GM21723 (cell line): ENCODE measurements around the gene GALNT1.
"Not testable (repeated sequence)": the region's sequence is repeated elsewhere in the genome, so short reads cannot be mapped to it uniquely, and the experiment has no call there.

Experiments used
- ATAC-seq: cut with Tn5 transposase; IDR thresholded peaks from one replicate; pipeline ENCODE4 v1.9.1; 2021; ENCODE audit warnings: mild to moderate bottlenecking, moderate library complexity; ENCODE audit not compliant: unreplicated experiment

GALNT1 gene

DNA sequence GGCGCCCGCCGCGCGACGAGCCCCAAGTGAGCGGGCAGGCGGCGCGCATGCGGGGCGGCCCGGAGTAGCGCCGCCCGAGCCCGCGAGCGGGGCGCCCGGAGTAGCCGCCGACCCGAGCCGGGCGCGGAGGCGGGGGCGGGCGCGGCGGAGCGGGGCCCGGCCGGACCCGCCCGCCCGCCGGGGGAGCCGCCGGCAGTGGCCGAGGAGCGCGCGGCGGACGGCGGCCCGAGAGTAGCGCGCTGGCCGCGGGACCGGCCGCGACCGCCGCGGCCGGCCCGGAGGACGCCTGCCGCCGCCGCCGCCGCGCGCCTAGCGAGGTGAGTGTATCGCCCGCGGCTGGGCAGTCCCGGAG is at the start of gene GALNT1:
GALNT1 (plus strand) TSS at position 195 of the 352 bp plus-strand sequence. CDS start 72,923 bp downstream, outside the sequence.
- ATAC-seq = no peak

DNA sequence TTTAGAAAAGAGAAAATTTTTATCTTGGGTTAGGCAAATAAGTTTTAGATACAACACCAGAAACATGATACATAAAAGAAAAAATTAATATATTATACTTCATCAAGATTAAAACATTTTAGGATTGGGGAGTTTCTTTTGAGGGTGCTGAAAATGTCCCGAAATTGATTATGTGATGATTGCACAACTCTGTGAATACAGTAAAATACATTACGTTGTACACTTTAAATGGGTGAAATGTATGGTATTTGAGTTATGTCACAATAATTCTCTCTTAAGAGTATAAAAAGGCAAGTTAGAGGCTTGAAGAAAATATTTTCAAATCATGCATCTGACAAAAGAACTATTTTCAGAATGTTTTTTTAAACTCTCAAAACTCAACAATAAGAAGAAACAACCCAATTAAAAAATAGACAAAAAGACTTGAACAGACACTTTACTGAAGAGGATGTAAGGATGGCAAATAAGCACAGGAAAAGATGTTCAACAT is 47.6 kb upstream of the GALNT1 start:
- no peak for ATAC-seq

DNA sequence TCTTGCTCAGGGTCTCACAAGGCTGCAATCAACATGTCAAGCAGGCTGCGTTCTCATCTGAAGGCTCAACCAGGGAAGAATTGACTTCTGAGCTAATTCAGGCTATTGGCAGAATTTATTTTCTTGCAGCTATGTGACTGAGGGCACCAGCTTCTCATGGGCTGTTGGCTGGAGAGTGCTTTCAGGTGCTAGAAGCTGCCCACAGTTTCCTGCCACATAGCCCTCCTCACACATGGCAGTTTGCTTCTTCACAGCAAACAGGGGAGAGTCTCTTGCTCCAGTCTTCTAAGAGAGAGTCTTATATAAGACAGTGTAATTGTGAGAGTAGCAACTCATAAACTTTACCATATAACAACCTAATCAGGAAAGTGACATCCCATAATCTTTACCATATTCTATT is 46.2 kb upstream of the GALNT1 start:
- no peak for ATAC-seq

DNA sequence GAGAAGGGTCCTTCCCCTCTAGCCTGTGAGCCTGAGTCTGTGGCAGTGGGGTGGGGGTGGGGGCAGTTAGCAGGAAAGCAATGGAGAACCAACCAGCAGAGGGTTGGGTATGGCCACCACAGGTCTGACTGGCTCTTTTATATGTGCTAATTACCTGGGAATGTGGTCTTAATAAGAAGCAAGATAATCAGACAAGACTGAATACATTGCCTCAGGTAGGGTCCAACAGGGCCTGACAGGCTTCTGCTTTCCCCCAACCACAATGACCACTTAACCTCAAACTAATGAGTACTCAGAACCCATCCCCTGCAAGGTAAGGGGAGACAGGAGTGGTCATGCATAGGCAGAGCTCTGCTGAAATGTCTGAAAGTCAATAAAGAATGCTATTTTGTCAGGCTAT is 39.2 kb upstream of the GALNT1 start:
- ATAC-seq = no peak

DNA sequence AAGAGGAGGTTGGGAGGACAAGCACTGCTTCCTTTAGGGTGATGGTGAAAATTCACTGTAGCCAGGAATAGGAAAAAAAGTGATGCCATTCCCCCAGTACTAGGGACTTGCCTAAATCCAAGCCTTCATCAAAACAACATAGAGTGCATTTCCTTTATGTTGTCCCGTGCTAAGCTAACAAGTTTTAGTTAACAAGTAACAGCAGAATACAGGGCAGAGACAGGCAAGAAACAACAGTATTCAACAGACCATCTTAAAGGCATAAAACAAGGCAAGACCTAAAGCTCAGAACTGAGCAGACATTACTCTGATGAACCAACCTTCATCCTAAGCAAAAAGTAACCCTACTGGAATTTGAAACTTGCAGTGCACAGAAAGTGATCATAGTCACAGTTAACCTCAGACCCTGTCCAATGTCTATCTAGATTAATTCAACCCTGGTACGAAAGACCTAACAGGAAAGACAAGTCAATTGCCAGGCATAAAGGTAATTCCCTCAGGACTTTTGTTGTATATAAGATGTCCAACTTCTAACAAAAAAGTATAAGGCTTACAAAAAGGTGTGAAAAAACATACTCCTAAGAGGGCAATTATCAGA is 34.4 kb upstream of the GALNT1 start:
- ATAC-seq = no peak

DNA sequence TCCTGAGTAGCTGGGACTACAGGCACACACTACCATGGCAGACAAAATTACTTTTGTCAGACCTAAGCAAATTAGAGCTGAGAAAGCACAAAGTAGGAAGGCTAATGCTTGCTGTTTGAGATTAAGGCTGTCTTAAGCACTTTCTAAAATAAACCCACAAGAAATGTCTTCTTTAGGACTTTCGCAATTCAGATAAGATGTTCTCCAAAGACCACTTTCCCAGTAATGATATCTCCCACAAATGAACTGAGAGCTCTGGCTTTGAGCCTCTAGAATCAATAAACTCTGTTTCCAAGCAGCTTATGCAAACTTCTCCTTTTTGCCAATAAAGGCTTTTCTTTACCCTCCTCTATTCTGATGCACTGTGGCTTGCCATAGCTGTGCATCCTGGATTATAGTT is 32.0 kb upstream of the GALNT1 start:
- ATAC-seq = no peak

DNA sequence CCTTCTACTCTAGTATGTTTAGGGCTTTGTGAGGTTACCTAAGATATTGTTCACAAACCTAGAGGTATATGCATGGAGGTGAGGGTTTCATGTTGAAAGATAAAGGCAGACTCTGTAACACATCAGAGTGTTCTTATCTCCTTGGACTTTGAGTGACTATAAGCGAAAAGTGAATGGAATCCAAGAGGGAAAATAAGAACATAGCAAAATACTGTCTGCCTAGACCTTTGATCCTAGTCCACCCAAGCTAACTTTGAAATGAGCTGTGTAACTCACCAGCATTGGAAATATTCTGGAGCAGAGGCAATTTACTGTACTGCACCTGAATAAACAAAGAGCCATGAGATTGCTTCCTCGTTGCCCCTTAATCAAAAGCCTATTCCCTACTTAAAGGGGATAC is 28.2 kb upstream of the GALNT1 start:
- no peak for ATAC-seq

DNA sequence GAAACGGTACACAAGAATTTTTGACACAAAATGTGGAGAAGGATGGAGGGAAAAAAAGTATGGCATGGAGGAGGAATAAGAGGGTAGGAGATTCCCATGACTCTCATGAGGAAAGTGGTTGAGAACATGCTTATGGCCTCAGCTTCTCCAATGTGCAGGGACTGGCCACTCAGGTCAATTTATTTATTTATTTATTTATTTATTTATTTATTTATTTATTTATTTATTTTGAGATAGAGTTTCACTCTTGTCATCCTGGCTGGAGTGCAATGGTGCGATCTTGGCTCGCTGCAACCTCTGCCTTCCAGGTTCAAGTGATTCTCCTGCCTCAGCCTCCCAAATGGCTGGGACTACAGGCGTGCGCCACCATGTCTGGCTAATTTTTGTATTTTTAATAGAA is 26.0 kb upstream of the GALNT1 start:
- not testable (repeated sequence) for ATAC-seq

DNA sequence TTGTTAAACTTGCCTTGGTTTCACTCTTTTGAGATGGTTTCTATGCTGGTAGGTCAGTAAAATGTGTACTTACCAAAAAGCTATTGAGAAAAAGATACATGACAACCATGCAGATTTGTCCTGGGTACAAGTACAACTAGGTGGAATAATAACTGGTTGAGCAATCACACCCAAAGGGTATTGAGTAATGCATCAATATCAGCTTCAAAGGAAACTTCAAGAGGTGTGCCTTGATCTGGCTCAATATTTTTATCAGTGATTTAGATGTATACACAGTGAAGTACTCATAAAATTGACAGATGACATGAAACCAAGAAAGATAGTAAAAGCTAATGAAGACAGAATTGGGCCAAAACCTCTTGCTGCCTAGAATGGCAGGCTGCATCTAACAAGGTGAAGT is 21.7 kb upstream of the GALNT1 start:
- no peak for ATAC-seq

DNA sequence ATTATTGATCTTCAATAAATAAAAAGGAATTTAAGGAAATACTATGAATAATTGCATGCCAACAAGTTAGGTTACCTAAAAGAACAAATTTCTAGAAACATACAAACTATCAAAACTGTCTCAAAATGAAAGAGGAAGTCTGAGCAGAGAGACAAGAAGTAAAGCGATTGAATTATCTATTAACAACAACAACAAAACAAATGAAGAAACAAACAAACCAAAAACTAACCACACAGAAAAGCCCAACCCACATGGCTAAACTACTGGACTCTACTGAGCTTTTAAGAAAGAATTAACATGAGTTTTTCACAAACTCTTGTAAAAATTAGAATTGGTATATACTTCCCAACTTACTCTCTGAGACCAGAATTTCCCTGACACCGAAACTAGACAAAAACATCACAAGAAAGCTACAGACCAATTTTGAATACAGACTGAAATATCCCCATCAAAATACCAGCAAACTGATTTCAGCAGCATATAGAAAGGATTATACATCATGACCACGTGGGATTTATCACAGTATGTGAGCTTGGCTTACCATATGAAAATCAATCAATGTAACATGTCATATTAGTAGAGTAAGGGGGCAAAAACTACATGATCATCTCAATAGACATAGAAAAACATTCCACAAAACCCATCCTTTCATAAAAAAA is 16.6 kb upstream of the GALNT1 start:
- peak; percentile 90 for ATAC-seq

DNA sequence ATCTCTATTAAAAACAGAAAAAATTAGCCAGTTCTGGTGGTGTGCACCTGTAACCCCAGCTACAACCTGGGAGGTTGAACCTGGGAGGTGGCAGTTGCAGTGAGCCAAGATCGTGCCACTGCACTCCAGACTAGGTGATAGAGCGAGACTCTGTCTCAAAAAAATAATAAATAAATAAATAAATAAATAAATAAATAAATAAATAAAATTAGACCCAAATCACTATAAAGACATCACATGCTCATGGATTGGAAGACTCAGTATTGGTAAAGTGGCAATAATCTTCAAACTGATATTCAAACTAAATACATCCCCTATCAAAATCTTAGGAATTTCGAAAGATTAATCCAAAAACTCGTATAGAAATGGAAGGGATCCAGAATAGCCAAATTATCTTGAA is 15.5 kb upstream of the GALNT1 start:
- no peak for ATAC-seq

DNA sequence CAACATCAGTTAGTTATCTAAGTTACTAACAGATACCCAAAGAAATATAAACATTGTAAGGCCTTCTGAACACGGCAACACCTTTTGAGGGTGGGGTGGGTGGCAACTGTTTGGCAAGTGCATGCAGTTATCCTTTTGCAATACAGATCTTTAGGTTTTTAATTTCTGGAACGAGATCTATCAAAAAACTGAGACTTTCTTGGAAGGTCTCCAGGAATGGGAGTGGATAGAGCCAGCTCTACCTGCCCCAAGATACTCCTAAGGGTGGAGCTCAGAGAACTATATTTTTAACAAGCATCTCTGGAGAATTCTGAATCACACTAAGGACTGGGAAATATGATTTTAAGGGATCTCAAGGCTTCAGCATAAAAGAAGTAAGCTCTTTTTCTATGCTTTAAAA is 11.4 kb upstream of the GALNT1 start:
- no peak for ATAC-seq

DNA sequence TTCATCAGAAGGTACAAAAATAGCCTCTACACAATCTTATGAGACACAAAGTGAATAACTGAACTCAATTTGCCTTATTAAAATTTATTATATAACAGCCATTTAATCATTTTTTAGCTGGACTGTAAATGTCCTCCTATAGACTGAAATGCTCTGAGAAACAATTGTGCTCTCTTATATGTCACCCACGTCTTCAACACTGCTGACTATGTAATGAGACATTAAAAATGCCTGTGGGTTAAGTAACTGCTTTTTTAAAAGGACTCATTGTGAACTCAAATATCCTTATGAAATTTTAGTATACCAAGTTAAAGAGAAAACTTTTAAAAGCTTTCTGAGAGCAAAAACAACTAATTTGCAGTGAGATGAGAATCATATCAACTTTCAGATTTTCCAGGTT is 10.4 kb upstream of the GALNT1 start:
- no peak for ATAC-seq

DNA sequence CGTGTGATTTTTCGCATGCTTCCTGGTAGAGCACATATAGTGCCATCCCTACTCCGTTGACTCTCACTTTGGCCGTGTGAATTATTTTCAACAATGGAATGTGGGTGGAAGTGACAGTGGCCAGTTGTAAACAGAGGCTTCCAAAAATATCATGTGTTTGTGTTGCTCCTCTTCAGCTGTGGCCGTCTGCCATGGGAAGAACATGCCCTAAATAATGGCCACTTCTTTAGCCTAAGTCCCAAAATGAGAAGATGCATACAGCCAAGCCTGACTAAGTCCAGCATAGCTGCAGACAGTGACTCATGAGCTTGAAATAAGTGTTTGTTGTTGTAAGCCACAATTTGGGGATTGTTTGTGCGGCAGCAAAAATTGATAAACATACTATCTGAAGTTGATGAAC is 8.9 kb upstream of the GALNT1 start:
- ATAC-seq = no peak

DNA sequence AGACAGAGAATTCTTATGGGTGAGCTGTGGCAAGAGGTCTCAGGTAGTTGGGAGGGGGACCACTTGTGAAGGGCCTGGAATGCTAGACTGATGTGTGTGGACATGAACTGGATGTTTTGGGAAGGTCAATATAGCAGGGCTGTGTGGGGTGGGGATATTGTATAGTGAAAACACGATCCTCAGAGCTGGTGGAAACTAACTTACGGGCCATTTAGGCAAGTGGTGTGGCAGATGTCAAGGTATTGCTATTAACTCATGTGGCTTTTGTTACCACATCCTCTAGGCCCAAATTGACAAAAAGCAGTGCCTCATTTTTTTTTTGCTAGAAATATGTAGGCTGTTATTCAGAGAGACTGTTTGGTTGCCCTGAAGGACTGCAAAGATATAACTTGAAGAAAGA is 8.0 kb upstream of the GALNT1 start:
- ATAC-seq = peak; percentile 35

DNA sequence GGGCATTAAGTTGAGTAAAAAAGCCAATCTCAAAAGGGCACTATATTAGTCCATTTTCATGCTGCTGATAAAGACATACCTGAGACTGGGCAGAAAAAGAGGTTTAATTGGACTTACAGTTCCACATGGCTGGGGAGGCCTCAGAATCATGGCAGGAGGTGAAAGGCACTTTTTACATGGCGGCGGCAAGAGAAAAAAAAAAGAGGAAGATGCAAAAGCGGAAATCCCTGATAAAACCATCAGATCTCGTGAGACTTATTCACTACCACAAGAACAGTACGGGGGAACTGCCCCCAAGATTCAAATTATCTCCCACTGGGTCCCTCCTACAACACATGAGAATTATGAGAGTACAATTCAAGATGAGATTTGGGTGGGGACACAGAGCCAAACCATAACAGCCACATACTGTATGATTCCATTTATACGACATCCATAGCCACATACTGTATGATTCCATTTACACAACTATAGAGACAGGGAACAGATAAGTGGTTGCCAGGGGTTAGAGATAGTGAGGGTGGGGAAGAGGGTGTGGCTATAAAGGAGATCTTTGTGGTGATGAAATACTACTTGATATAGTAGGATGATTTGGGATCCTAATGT is 5.2 kb upstream of the GALNT1 start:
- ATAC-seq = not testable (repeated sequence)

DNA sequence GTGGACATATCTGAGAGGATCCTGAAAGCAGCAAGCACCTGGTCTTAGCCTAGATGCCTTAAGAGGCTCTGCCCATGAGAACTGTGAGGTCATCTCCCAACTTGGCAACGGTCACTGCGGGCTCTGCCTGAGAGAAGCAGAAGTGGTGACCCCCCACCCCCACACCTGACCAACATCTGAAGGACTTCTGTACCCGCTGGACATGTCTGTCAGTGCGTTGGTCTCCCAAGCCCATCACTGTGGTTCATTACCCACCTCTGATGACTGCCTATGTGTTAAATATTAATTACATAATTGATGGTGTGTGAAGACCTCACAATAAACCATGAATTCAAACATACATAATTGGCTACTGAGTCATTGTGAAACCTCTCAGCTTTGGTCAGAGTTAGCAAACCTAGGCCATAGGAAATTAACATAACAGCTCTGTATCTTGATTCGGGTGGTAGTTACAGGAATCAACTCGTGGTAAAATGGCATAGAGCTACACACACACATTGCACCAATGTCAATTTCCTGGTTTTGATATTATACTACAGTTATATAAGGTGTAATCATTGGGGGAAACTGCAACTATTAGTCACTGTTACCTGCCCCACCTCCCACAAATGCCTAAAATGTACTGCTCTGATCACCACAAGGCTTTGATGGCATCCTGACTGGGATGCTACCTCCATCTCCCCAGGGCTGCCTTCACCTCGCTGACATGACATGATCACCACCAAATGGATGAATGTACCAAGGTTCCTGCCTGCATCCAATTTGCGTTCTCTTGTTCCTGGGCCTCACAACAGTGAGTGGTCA is 4.3 kb upstream of the GALNT1 start:
- peak; percentile 42 for ATAC-seq

DNA sequence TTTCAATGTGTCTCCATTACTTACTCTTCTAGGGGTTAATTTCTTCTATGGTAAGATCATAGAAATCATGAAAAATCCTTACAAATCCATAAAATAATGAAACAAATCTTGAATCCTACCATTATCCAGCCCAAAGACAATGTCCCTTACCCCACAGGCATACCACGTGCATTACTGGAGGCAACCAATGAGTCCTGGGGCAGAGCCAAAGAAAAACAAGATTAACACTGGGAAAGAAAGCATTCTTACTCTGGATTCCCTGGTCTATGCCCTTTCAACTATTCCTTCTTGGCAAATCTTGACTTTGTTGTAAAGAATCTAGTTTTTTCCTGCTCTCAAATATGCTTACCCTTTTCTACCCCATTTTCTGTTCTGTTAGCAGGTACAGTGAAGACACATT is 3.1 kb upstream of the GALNT1 start:
- no peak for ATAC-seq

DNA sequence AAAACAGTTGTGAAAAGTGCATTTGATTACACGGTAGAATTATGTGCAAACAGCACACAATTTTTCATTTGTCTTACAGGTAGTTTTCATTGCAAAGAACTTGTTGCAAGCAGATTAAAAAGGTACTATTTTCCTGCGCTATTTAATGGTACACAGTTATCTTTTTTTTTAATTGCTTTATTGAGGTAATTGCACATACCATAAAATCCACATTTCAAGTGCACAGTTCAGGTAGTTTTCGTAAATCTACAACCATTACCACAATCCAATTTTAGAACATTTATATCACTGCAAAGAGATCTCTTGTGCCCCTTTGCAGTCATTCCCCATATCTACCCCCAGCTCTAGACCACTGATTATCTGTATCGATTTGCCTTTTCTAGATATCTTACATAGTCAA is 2.6 kb upstream of the GALNT1 start:
- ATAC-seq = no peak

DNA sequence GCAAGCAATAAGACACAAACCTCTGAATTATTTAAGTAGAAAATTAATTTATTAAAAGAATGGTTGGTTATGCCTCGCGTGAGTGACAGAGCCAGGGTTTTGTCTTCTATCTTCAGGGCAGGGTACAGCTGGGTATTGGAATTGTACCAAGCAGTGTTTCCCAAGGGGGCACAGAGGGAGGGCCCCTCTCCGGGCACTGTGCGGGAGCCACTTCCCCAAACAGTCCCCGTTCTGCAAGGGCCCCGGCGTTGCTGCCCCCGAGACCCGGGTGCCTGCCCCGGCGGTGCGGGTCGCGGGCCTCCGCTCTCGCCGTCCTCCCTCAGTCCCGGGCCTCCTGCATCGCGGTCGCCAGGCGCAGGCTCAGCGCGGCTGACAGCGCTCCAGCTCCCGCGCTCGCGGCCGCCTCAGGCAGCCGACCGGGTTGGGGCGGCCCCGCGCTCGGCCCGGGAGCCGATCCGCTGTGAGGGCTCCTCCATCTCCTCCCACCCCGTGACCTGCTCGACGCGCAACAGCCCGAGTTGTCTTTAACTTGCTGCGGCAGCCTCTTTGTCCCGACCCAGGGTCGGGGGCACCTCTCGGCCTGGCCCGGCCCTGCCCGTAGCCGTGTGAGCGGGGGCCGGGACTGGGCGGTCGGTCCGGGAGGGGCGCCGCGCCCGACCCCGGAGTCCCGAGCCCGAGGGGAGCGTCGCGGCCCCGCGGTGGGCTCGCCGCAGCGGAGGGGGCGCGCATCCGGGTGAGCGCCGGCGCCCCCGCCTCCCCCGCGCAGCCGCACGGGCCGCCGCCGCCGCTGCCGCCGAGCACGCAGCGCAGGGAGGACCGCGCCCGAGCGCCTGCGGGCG is 620 bp upstream of the GALNT1 start:
- peak; percentile 51 for ATAC-seq
